Erythroblast (primary cell): ENCODE measurements around the gene NYAP1.

Source experiments
- GATA1 ChIP-seq: IDR thresholded peaks from 2 replicates; pipeline ENCODE4 v1.6.1; 2011; ENCODE audit warnings: low read depth, mild to moderate bottlenecking, control low read depth, low read length, moderate library complexity
- POLR2A ChIP-seq: IDR thresholded peaks from 2 replicates; pipeline ENCODE4 v1.6.1; 2011; ENCODE audit warnings: mild to moderate bottlenecking, low read length

GRCh38 chr7:100465299-100465698, 18.4 kb upstream of the NYAP1 start:
- no peak for TF ChIP-seq POLR2A
- no peak for TF ChIP-seq GATA1
